HEK293 (cell line): ENCODE results near the gene ADH1C.

ENCODE experiments used
- CTCF ChIA-PET: fragments of 350-600 bp; formaldehyde crosslinking; extraction: SDS; loops from one replicate; lab custom pipeline; 2021; ENCODE audit warnings: antibody characterized with exemption; lab: Yijun Ruan, JAX
- POLR2A ChIA-PET: fragments of 300-600 bp; formaldehyde crosslinking; extraction: SDS; loops from one replicate; lab custom pipeline; 2020; ENCODE audit warnings: antibody characterized with exemption, inconsistent platforms; lab: Yijun Ruan, JAX
- H3K27ac ChIP-seq: fragments of 200-500 bp; sonication (Bioruptor generic); 2 replicates; pipeline ENCODE4 v1.5.1; 2014; ENCODE audit warnings: low read depth, low read length, control low read depth, inconsistent platforms; ENCODE audit errors: extremely low read depth
- H3K36me3 ChIP-seq, 2 experiments: fragments of 200-500 bp in 1 of 2; sonication (Bioruptor generic) in 1 of 2; 1 replicate in 1 of 2; 2 replicates in 1 of 2; pipeline ENCODE4 v1.5.1; 2014 to 2017; ENCODE audit warnings: inconsistent platforms in 2 of 2, low read length in 2 of 2; ENCODE audit not compliant: control insufficient read depth in 2 of 2, insufficient read depth in 1 of 2
- H3K4me1 ChIP-seq: fragments of 200-500 bp; sonication (Bioruptor generic); 2 replicates; pipeline ENCODE4 v1.5.1; 2014; ENCODE audit warnings: mild to moderate bottlenecking, low read length, inconsistent platforms; ENCODE audit not compliant: control insufficient read depth, insufficient read depth
- H3K4me3 ChIP-seq: 2 replicates; pipeline ENCODE4 v1.5.1; 2011; ENCODE audit warnings: low read depth, mild to moderate bottlenecking, control low read depth, low read length, moderate library complexity
- H3K9me3 ChIP-seq: fragments of 200-500 bp; sonication (Bioruptor generic); 2 replicates; pipeline ENCODE4 v1.5.1; 2014; ENCODE audit warnings: low read depth, low read length, inconsistent platforms; ENCODE audit not compliant: control insufficient read depth, insufficient read depth
- AEBP2 ChIP-seq: fragments of 450-650 bp; formaldehyde crosslinking; IDR thresholded peaks from 2 replicates; pipeline ENCODE4 v1.5.1; 2016; ENCODE audit warnings: missing biosample characterization, missing genetic modification characterization, borderline replicate concordance
- ELK4 ChIP-seq: IDR thresholded peaks from 2 replicates; pipeline ENCODE4 v1.6.1; 2011; ENCODE audit warnings: mild to moderate bottlenecking, low read depth, low read length, borderline replicate concordance
- HOXC10 ChIP-seq: sonication (generic); formaldehyde crosslinking; IDR thresholded peaks from 2 replicates; pipeline ENCODE4 v1.8.1; 2023; ENCODE audit warnings: mild to moderate bottlenecking, missing genetic modification reagents
- MYNN ChIP-seq: fragments of 450-650 bp; formaldehyde crosslinking; IDR thresholded peaks from 2 replicates; pipeline ENCODE4 v1.5.1; 2016; ENCODE audit warnings: missing biosample characterization, missing genetic modification characterization, borderline replicate concordance
- RBAK ChIP-seq: fragments of 450-650 bp; formaldehyde crosslinking; IDR thresholded peaks from 2 replicates; pipeline ENCODE4 v1.5.1; 2016; ENCODE audit warnings: missing biosample characterization, missing genetic modification characterization
- SCRT2 ChIP-seq: fragments of 450-650 bp; formaldehyde crosslinking; IDR thresholded peaks from 2 replicates; pipeline ENCODE4 v1.5.1; 2016; ENCODE audit warnings: missing biosample characterization, missing genetic modification characterization
- TCF7L2 ChIP-seq: IDR thresholded peaks from 2 replicates; pipeline ENCODE4 v1.6.1; 2011; ENCODE audit warnings: low read depth, mild to moderate bottlenecking, inconsistent platforms, low read length, moderate library complexity, borderline replicate concordance
- ZEB2 ChIP-seq: fragments of 450-650 bp; formaldehyde crosslinking; IDR thresholded peaks from 2 replicates; pipeline ENCODE4 v1.5.1; 2016; ENCODE audit warnings: missing biosample characterization, missing genetic modification characterization
- ZNF112 ChIP-seq: fragments of 450-650 bp; formaldehyde crosslinking; IDR thresholded peaks from 2 replicates; pipeline ENCODE4 v1.5.0; 2017; ENCODE audit warnings: missing biosample characterization, missing genetic modification characterization
- ZNF121 ChIP-seq: fragments of 450-650 bp; formaldehyde crosslinking; IDR thresholded peaks from 2 replicates; pipeline ENCODE4 v1.5.1; 2016; ENCODE audit warnings: missing biosample characterization, missing genetic modification characterization
- ZNF132 ChIP-seq: fragments of 450-650 bp; formaldehyde crosslinking; IDR thresholded peaks from 2 replicates; pipeline ENCODE4 v1.5.1; 2017; ENCODE audit warnings: missing biosample characterization, missing genetic modification characterization, borderline replicate concordance
- ZNF16 ChIP-seq: fragments of 450-650 bp; formaldehyde crosslinking; IDR thresholded peaks from 2 replicates; pipeline ENCODE4 v1.5.1; 2016; ENCODE audit warnings: low read depth, missing biosample characterization, missing genetic modification characterization
- ZNF169 ChIP-seq: fragments of 450-650 bp; formaldehyde crosslinking; IDR thresholded peaks from 2 replicates; pipeline ENCODE4 v1.5.1; 2016; ENCODE audit warnings: missing biosample characterization, missing genetic modification characterization
- ZNF23 ChIP-seq: fragments of 450-650 bp; formaldehyde crosslinking; IDR thresholded peaks from 2 replicates; pipeline ENCODE4 v1.5.1; 2016; ENCODE audit warnings: missing biosample characterization, missing genetic modification characterization, borderline replicate concordance
- ZNF248 ChIP-seq: fragments of 450-650 bp; formaldehyde crosslinking; IDR thresholded peaks from 2 replicates; pipeline ENCODE4 v1.5.1; 2017; ENCODE audit warnings: missing biosample characterization, missing genetic modification characterization
- ZNF292 ChIP-seq: fragments of 450-650 bp; formaldehyde crosslinking; IDR thresholded peaks from 2 replicates; pipeline ENCODE4 v1.5.1; 2016; ENCODE audit warnings: low read depth, missing biosample characterization, missing genetic modification characterization, borderline replicate concordance
- ZNF335 ChIP-seq: fragments of 450-650 bp; formaldehyde crosslinking; conservative IDR thresholded peaks from 2 replicates; pipeline ENCODE4 v1.5.1; 2016; ENCODE audit warnings: missing biosample characterization, missing genetic modification characterization
- ZNF341 ChIP-seq: fragments of 450-650 bp; formaldehyde crosslinking; IDR thresholded peaks from 2 replicates; pipeline ENCODE4; 2016; ENCODE audit warnings: low read depth, missing biosample characterization, missing genetic modification characterization
- ZNF391 ChIP-seq: fragments of 450-650 bp; formaldehyde crosslinking; IDR thresholded peaks from 2 replicates; pipeline ENCODE4 v1.5.1; 2016; ENCODE audit warnings: low read depth, missing biosample characterization, missing genetic modification characterization, borderline replicate concordance
- ZNF404 ChIP-seq: fragments of 450-650 bp; formaldehyde crosslinking; IDR thresholded peaks from 2 replicates; pipeline ENCODE4 v1.5.1; 2017; ENCODE audit warnings: missing biosample characterization, missing genetic modification characterization
- ZNF416 ChIP-seq: fragments of 450-650 bp; formaldehyde crosslinking; IDR thresholded peaks from 2 replicates; pipeline ENCODE4 v1.5.1; 2016; ENCODE audit warnings: missing biosample characterization, missing genetic modification characterization
- ZNF530 ChIP-seq: fragments of 450-650 bp; formaldehyde crosslinking; IDR thresholded peaks from 2 replicates; pipeline ENCODE4 v1.5.1; 2016; ENCODE audit warnings: low read depth, missing biosample characterization, missing genetic modification characterization
- ZNF600 ChIP-seq: fragments of 450-650 bp; formaldehyde crosslinking; IDR thresholded peaks from 2 replicates; pipeline ENCODE4 v1.5.1; 2016; ENCODE audit warnings: missing biosample characterization, missing genetic modification characterization
- ZNF621 ChIP-seq: fragments of 450-650 bp; formaldehyde crosslinking; IDR thresholded peaks from 2 replicates; pipeline ENCODE4 v1.5.1; 2017; ENCODE audit warnings: missing biosample characterization, missing genetic modification characterization
- ZNF626 ChIP-seq: fragments of 450-650 bp; sonication (Bioruptor Pico); formaldehyde crosslinking; IDR thresholded peaks from 2 replicates; pipeline ENCODE4 v1.5.1; 2018; ENCODE audit warnings: missing biosample characterization, missing genetic modification characterization, inconsistent platforms
- ZNF660 ChIP-seq: fragments of 450-650 bp; IDR thresholded peaks from 2 replicates; pipeline ENCODE4 v1.5.1; 2018; ENCODE audit warnings: missing biosample characterization, mild to moderate bottlenecking, missing genetic modification characterization
- ZNF777 ChIP-seq: fragments of 450-650 bp; formaldehyde crosslinking; IDR thresholded peaks from 2 replicates; pipeline ENCODE4 v1.5.1; 2017; ENCODE audit warnings: missing biosample characterization, missing genetic modification characterization, borderline replicate concordance
- ZNF785 ChIP-seq: fragments of 450-650 bp; formaldehyde crosslinking; IDR thresholded peaks from 2 replicates; pipeline ENCODE4 v1.5.1; 2016; ENCODE audit warnings: missing biosample characterization, missing genetic modification characterization

The ADH1C gene

GRCh38 chr4:99339172-99339571, 13.4 kb downstream of the ADH1C start (continued):
- no peak for TF ChIP-seq ZNF621 (tag by site-specific recombination)
- no peak for TF ChIP-seq ZNF23 (tag by site-specific recombination)
- TF ChIP-seq ZNF391 (tag by site-specific recombination) = no peak
- no peak for TF ChIP-seq ZNF132 (tag by site-specific recombination)
- TF ChIP-seq ZNF16 = no peak
- TF ChIP-seq ZNF292 (tag by site-specific recombination) = no peak

GRCh38 chr4:99336553-99336952, 16.0 kb downstream of the ADH1C start:
- CTCF ChIA-PET = no interaction called here

DNA sequence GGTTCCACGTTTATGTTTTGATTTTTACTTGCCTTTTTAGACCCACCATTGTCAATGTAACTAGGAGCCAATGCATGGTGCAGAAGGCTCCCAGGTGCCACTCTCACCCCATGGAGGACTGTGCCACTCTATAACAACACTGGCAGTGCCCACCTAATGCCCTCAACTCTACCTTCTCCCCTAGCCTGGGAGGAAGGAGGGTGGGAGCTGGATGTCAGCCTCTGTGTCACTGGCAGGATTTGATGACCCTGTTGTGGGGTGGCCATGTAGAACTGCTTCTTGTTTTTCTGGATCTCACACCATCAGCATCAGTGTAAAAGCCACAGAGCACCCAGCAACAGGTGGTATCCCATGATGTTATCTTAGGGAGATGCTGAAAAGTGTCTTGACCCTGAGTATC, 17.7 kb downstream of the ADH1C start:
- CTCF ChIA-PET = interaction anchor here (0.6 kb wide), 1 partner anchor 611 kb away, joined by 3 read pairs; no protein-coding TSS in a partner anchor
- POLR2A ChIA-PET = no interaction called here
- H3K4me1 ChIP-seq = no peaks in the 10 kb centered on the region
- no peaks in the 10 kb centered on the region for H3K9me3 ChIP-seq
- no peak overlapping the region for H3K27ac ChIP-seq
- H3K36me3 ChIP-seq = no peaks in the 10 kb centered on the region
- no peak overlapping the region for H3K4me3 ChIP-seq
- TF ChIP-seq MYNN (tag by site-specific recombination) (no peak), SCRT2 (tag by site-specific recombination) (0 out of 2 replicates have a peak, but pooled peaks have one; percentile 19)

More at GRCh38 chr4:99336553-99336952, 16.0 kb downstream of the ADH1C start:
- H3K4me1 ChIP-seq = no peaks in the 10 kb centered on the region
- TF ChIP-seq ZNF335 = no peak
- no peak for TF ChIP-seq ZNF785
- TF ChIP-seq ZNF416 = no peak
- no peak for TF ChIP-seq ZNF404
- TF ChIP-seq RBAK (tag by site-specific recombination) = no peak
- no peak for TF ChIP-seq ZNF530 (tag by site-specific recombination)
- no peaks in the 10 kb centered on the region for H3K36me3 ChIP-seq
- no peak overlapping the region for H3K4me3 ChIP-seq
- H3K9me3 ChIP-seq = no peaks in the 10 kb centered on the region
- no peak overlapping the region for H3K27ac ChIP-seq
- POLR2A ChIA-PET = no interaction called here

- H3K4me1 ChIP-seq = no peaks in the 10 kb centered on the region
- CTCF ChIA-PET = no interaction called here
- no peak for TF ChIP-seq ZNF292 (tag by site-specific recombination)
- TF ChIP-seq ZNF341 = no peak
- TF ChIP-seq, all 188 proteins: peak for 0
- H3K36me3 ChIP-seq = no peaks in the 10 kb centered on the region
- no peak overlapping the region for H3K27ac ChIP-seq
- H3K9me3 ChIP-seq = no peaks in the 10 kb centered on the region
- POLR2A ChIA-PET = no interaction called here
- H3K4me3 ChIP-seq = no peak overlapping the region
These were observed 21.9 kb downstream of the ADH1C start for GRCh38 chr4:99330648-99331047.

GRCh38 chr4:99329876-99330275, 22.7 kb downstream of the ADH1C start:
- CTCF ChIA-PET = no interaction called here
- Histone ChIP-seq H3K9me3 (no peaks in the 10 kb centered on the region), H3K27ac (no peak overlapping the region), H3K4me1 (no peaks in the 10 kb centered on the region), H3K36me3 (no peaks in the 10 kb centered on the region), H3K4me3 (no peak overlapping the region)
- POLR2A ChIA-PET = no interaction called here
- TF ChIP-seq ELK4 (no peak), ZNF626 (tag by site-specific recombination) (no peak), ZNF777 (no peak), RBAK (tag by site-specific recombination) (no peak), HOXC10 (CRISPR knock-in tag) (no peak), ZNF600 (tag by site-specific recombination) (no peak), ZNF112 (no peak), ZNF248 (tag by site-specific recombination) (no peak), TCF7L2 (no peak), ZNF660 (no peak), ZEB2 (no peak), ZNF121 (tag by site-specific recombination) (no peak), ZNF169 (no peak), AEBP2 (tag by site-specific recombination) (no peak)
